Neural cell (in vitro differentiated cells): ENCODE measurements around the gene MED29. TPM values are rescaled to one million over a fixed set of nuclear protein-coding genes. Genes with fewer than 3 reads are reported as not detected.

ENCODE experiments used
- H2AFZ ChIP-seq: fragments of 200-600, 300-800 bp; sonication (generic), shearing (Covaris generic); 2 replicates; pipeline ENCODE4 v1.6.0; 2014; ENCODE audit warnings: low read depth, mild to moderate bottlenecking, antibody characterized with exemption, low read length, moderate library complexity
- H3F3A ChIP-seq: fragments of 200-600 bp; shearing (Covaris generic); 2 replicates; pipeline ENCODE4 v1.6.1; 2016; ENCODE audit warnings: mild to moderate bottlenecking, moderate library complexity, mixed read lengths, antibody characterized with exemption, low read length; ENCODE audit not compliant: insufficient read depth, poor library complexity, severe bottlenecking
- H3K27ac ChIP-seq: fragments of 200-600, 300-800 bp; sonication (generic), shearing (Covaris generic); 2 replicates; pipeline ENCODE4 v1.5.1; 2014; ENCODE audit warnings: mild to moderate bottlenecking, low read length, moderate library complexity
- H3K27me3 ChIP-seq: fragments of 300-800, 200-600 bp; sonication (generic), shearing (Covaris generic); 2 replicates; pipeline ENCODE4 v1.6.0; 2014; ENCODE audit warnings: mild to moderate bottlenecking, low read depth, low read length, moderate library complexity; ENCODE audit not compliant: insufficient read depth
- H3K36me3 ChIP-seq: fragments of 300-800, 200-600 bp; sonication (generic), shearing (Covaris generic); 2 replicates; pipeline ENCODE4 v1.5.1; 2014; ENCODE audit warnings: mild to moderate bottlenecking, antibody characterized with exemption, low read length, moderate library complexity; ENCODE audit not compliant: insufficient read depth
- H3K4me2 ChIP-seq: fragments of 300-800, 200-600 bp; sonication (generic), shearing (Covaris generic); 2 replicates; pipeline ENCODE4 v1.6.0; 2014; ENCODE audit warnings: mild to moderate bottlenecking, low read length
- H3K4me3 ChIP-seq: fragments of 300-800, 200-600 bp; sonication (generic), shearing (Covaris generic); 2 replicates; pipeline ENCODE4 v1.5.1; 2014; ENCODE audit warnings: mild to moderate bottlenecking, low read length, moderate library complexity
- H3K79me2 ChIP-seq: fragments of 200-600 bp; shearing (Covaris generic); replicated peaks from 2 replicates; pipeline ENCODE4 v1.6.0; 2014; ENCODE audit warnings: mild to moderate bottlenecking, low read length, moderate library complexity; ENCODE audit not compliant: insufficient read depth
- H3K9ac ChIP-seq: fragments of 300-800, 200-600 bp; sonication (generic), shearing (Covaris generic); 2 replicates; pipeline ENCODE4 v1.6.1; 2016; ENCODE audit warnings: mild to moderate bottlenecking, low read length, mixed read lengths
- H3K9me2 ChIP-seq: fragments of 200-600 bp; shearing (Covaris generic); 2 replicates; pipeline ENCODE4 v1.6.1; 2016; ENCODE audit warnings: mild to moderate bottlenecking, low read length, mixed read lengths; ENCODE audit not compliant: insufficient read depth
- H3K9me3 ChIP-seq: fragments of 200-600, 300-800 bp; sonication (generic), shearing (Covaris generic); 2 replicates; pipeline ENCODE4 v1.6.1; 2016; ENCODE audit warnings: mild to moderate bottlenecking, mixed run types, low read length, moderate library complexity, mixed read lengths
- H4K20me1 ChIP-seq: fragments of 200-600 bp; shearing (Covaris generic); 2 replicates; pipeline ENCODE4 v1.6.1; 2016; ENCODE audit warnings: mild to moderate bottlenecking, mixed run types; ENCODE audit not compliant: insufficient read depth
- CTCF ChIP-seq: fragments of 450-650 bp; IDR thresholded peaks from 2 replicates; pipeline ENCODE4 v1.5.1; 2014; ENCODE audit warnings: antibody characterized with exemption, mild to moderate bottlenecking, moderate library complexity; ENCODE audit not compliant: poor library complexity, severe bottlenecking
- EP300 ChIP-seq: fragments of 450-650 bp; conservative IDR thresholded peaks from 2 replicates; pipeline ENCODE4 v1.6.1; 2014; ENCODE audit warnings: antibody characterized with exemption, mild to moderate bottlenecking, moderate library complexity; ENCODE audit not compliant: poor library complexity, severe bottlenecking
- EZH2 ChIP-seq: fragments of 200-600, 300-800 bp; shearing (Covaris generic), sonication (generic); IDR thresholded peaks from 2 replicates; pipeline ENCODE4 v1.6.1; 2014; ENCODE audit warnings: antibody characterized with exemption, low read length, borderline replicate concordance, mild to moderate bottlenecking; ENCODE audit not compliant: insufficient read depth, poor library complexity, severe bottlenecking
- MXI1 ChIP-seq: fragments of 450-650 bp; conservative IDR thresholded peaks from 2 replicates; pipeline ENCODE4 v1.6.1; 2014; ENCODE audit warnings: antibody characterized with exemption, mild to moderate bottlenecking; ENCODE audit not compliant: poor library complexity, severe bottlenecking
- POLR2AphosphoS5 ChIP-seq: IDR thresholded peaks from 2 replicates; pipeline ENCODE4 v1.6.1; 2012
- RAD21 ChIP-seq: fragments of 450-650 bp; conservative IDR thresholded peaks from 2 replicates; pipeline ENCODE4 v1.6.1; 2014; ENCODE audit warnings: antibody characterized with exemption, mild to moderate bottlenecking, moderate library complexity
- REST ChIP-seq: IDR thresholded peaks from 2 replicates; pipeline ENCODE4 v1.6.1; 2012; ENCODE audit warnings: borderline replicate concordance
- SMC3 ChIP-seq: fragments of 450-650 bp; conservative IDR thresholded peaks from 2 replicates; pipeline ENCODE4 v1.6.1; 2014; ENCODE audit warnings: antibody characterized with exemption, mild to moderate bottlenecking, moderate library complexity; ENCODE audit not compliant: poor library complexity
- TAF1 ChIP-seq: IDR thresholded peaks from 2 replicates; pipeline ENCODE4 v1.6.1; 2012; ENCODE audit warnings: low read depth
- polyA plus RNA-seq: library from polyadenylated mRNA; depleted of rRNA; stranded (reverse); fragments of >200 nt; gene quantifications from 2 replicates; pipeline ENCODE4 v1.2.3, GENCODE V29; 2014

MED29 gene
- polyA plus RNA-seq, 1 donor from 2014 or later, result 39.5 TPM

- no peaks in the 10 kb centered on the region for H3K36me3 ChIP-seq
- no peak overlapping the region for H2AFZ ChIP-seq
- H3K9me3 ChIP-seq, result no peaks in the 10 kb centered on the region
- no peaks in the 10 kb centered on the region for H3F3A ChIP-seq
- no peaks in the 10 kb centered on the region for H3K79me2 ChIP-seq
- no peaks in the 10 kb centered on the region for H4K20me1 ChIP-seq
- H3K9me2 ChIP-seq, result no peaks in the 10 kb centered on the region
- H3K4me2 ChIP-seq, result no peak overlapping the region
- H3K9ac ChIP-seq, result peak overlapping the region; percentile 39
- peaks cover 32% of the 10 kb centered on the region for H3K27me3 ChIP-seq
- no peak overlapping the region for H3K27ac ChIP-seq
- H3K4me3 ChIP-seq, result peak overlapping the region; percentile 2
- no peak for TF ChIP-seq REST
- no peak for TF ChIP-seq RAD21
- no peak for TF ChIP-seq EP300
- TF ChIP-seq EZH2, result no peak
- TF ChIP-seq SMC3, result no peak
- TF ChIP-seq TAF1, result no peak
- no peak for TF ChIP-seq POLR2AphosphoS5
- TF ChIP-seq CTCF, result no peak
- TF ChIP-seq MXI1, result no peak
Measured at GRCh38 chr19:39403331-39404312, 12.4 kb downstream of the MED29 start.

- no peaks in the 10 kb centered on the region for H3K9me2 ChIP-seq
- H4K20me1 ChIP-seq, result no peaks in the 10 kb centered on the region
- peaks cover 50% of the 10 kb centered on the region for H3K27me3 ChIP-seq
- no peak overlapping the region for H3K27ac ChIP-seq
- H3K4me3 ChIP-seq, result no peak overlapping the region
- TF ChIP-seq EZH2 (no peak), POLR2AphosphoS5 (no peak), EP300 (no peak), CTCF (no peak), TAF1 (no peak), RAD21 (no peak), MXI1 (no peak), SMC3 (no peak), REST (no peak)
- no peaks in the 10 kb centered on the region for H3F3A ChIP-seq
- H3K79me2 ChIP-seq, result no peaks in the 10 kb centered on the region
- no peaks in the 10 kb centered on the region for H3K36me3 ChIP-seq
- no peaks in the 10 kb centered on the region for H3K9me3 ChIP-seq
- no peak overlapping the region for H3K4me2 ChIP-seq
- H3K9ac ChIP-seq, result no peak overlapping the region
- no peak overlapping the region for H2AFZ ChIP-seq
Measured at GRCh38 chr19:39405261-39405957, 14.2 kb downstream of the MED29 start.
